ENCODE data around the gene PGAP2. TPM values are rescaled to one million over a fixed set of nuclear protein-coding genes. Genes with fewer than 3 reads are reported as not detected.
A peak's percentile ranks its signal among the peaks of the same experiment; 100 is the strongest.
"Not testable (repeated sequence)": the region's sequence is repeated elsewhere in the genome, so short reads cannot be mapped to it uniquely, and the experiment has no call there.

The PGAP2 gene
- total and polyA plus RNA-seq, 5 donors from 2014 or later = 11.4 to 16.7 (median 13.1) TPM

- peak overlapping the region; percentile 82 to 98 (median 89) for H3K4me3 Mint-ChIP-seq
- H3K4me1 ChIP-seq (ENCODE audit: control insufficient read depth, insufficient read depth, low read length, poor library complexity, severe bottlenecking) = peaks cover 91% of the 10 kb centered on the region
- DNase-seq = peak; percentile 36 to 83 (median 44)
Measured at GRCh38 chr11:3860898-3861393, 52.6 kb downstream of the PGAP2 start.

GRCh38 chr11:3861683-3862082 is 53.3 kb downstream of the PGAP2 start:
- H3K36me3 ChIP-seq (ENCODE audit: control insufficient read depth, insufficient read depth, low read length) = no peaks in the 10 kb centered on the region
- no peaks in the 10 kb centered on the region for H3K9me3 ChIP-seq (ENCODE audit: control insufficient read depth in 2 of 2, low read length in 2 of 2)
- ATAC-seq (ENCODE audit: low read depth in 2 of 2) (no peak), DNase-seq (peak in 1 of 3 donors; percentile 54)
- H3K27me3 ChIP-seq (ENCODE audit: control insufficient read depth, insufficient read depth, low read length) = no peaks in the 10 kb centered on the region
- peak overlapping the region; percentile 72 for H3K27ac ChIP-seq (ENCODE audit: insufficient read depth, low read length, poor library complexity, severe bottlenecking)
- H3K4me3 Mint-ChIP-seq = peak overlapping the region; percentile 53 to 98 (median 84)
- peaks cover 93% of the 10 kb centered on the region for H3K4me1 ChIP-seq (ENCODE audit: control insufficient read depth, insufficient read depth, low read length, poor library complexity, severe bottlenecking)
- peak overlapping the region; percentile 97 for H3K4me3 ChIP-seq (ENCODE audit: low read depth, low read length)
- peaks cover 58 to 97% (median 79%) of the 10 kb centered on the region in 4 donors for H3K4me1 Mint-ChIP-seq
- peaks cover 11% of the 10 kb centered on the region for H3K36me3 Mint-ChIP-seq
- H3K27ac Mint-ChIP-seq = peak overlapping the region; percentile 66 to 91 (median 91)
- no peaks in the 10 kb centered on the region for H3K9me3 Mint-ChIP-seq
- no peaks in the 10 kb centered on the region for H3K27me3 Mint-ChIP-seq

More at GRCh38 chr11:3860898-3861393, 52.6 kb downstream of the PGAP2 start:
- Histone ChIP-seq H3K4me3 (ENCODE audit: low read depth, low read length) (peak overlapping the region; percentile 97), H3K27ac (ENCODE audit: insufficient read depth, low read length, poor library complexity, severe bottlenecking) (peak overlapping the region; percentile 72)
- peak; percentile 78 to 80 for ATAC-seq (ENCODE audit: low read depth in 2 of 2)
- peaks cover 11% of the 10 kb centered on the region for H3K36me3 Mint-ChIP-seq
- H3K27ac Mint-ChIP-seq = peak overlapping the region; percentile 59 to 91 (median 88)
- H3K4me1 Mint-ChIP-seq = peaks cover 56 to 95% (median 76%) of the 10 kb centered on the region in 4 donors
- not testable (repeated sequence) for H3K9me3 ChIP-seq (ENCODE audit: control insufficient read depth in 2 of 2, low read length in 2 of 2); H3K9me3 Mint-ChIP-seq; H3K27me3 Mint-ChIP-seq; H3K36me3 ChIP-seq (ENCODE audit: control insufficient read depth, insufficient read depth, low read length); H3K27me3 ChIP-seq (ENCODE audit: control insufficient read depth, insufficient read depth, low read length)

GRCh38 chr11:3865388-3866193 is 57.2 kb downstream of the PGAP2 start:
- DNase-seq = peak in 1 of 3 donors; percentile 56
- H3K4me3 Mint-ChIP-seq = peak overlapping the region; percentile 59 to 76 (median 69)
- no peaks in the 10 kb centered on the region for H3K27me3 Mint-ChIP-seq
- H3K36me3 Mint-ChIP-seq = peaks cover 16% of the 10 kb centered on the region
- Histone ChIP-seq H3K36me3 (ENCODE audit: control insufficient read depth, insufficient read depth, low read length) (no peaks in the 10 kb centered on the region), H3K27me3 (ENCODE audit: control insufficient read depth, insufficient read depth, low read length) (no peaks in the 10 kb centered on the region), H3K4me1 (ENCODE audit: control insufficient read depth, insufficient read depth, low read length, poor library complexity, severe bottlenecking) (peaks cover 73% of the 10 kb centered on the region), H3K27ac (ENCODE audit: insufficient read depth, low read length, poor library complexity, severe bottlenecking) (peak overlapping the region; percentile 49), H3K4me3 (ENCODE audit: low read depth, low read length) (peak overlapping the region; percentile 51), H3K9me3 (ENCODE audit: control insufficient read depth in 2 of 2, low read length in 2 of 2) (no peaks in the 10 kb centered on the region)
- peak overlapping the region; percentile 82 to 97 (median 91) for H3K27ac Mint-ChIP-seq
- H3K9me3 Mint-ChIP-seq = no peaks in the 10 kb centered on the region
- ATAC-seq (ENCODE audit: low read depth in 2 of 2) = no peak
- peaks cover 57 to 97% (median 81%) of the 10 kb centered on the region in 4 donors for H3K4me1 Mint-ChIP-seq

GRCh38 chr11:3866206-3866605 is 57.8 kb downstream of the PGAP2 start:
- Mint-ChIP-seq H3K36me3 (peaks cover 15% of the 10 kb centered on the region), H3K27me3 (no peaks in the 10 kb centered on the region), H3K4me3 (peak overlapping the region; percentile 45 to 76 (median 69)), H3K27ac (peak overlapping the region; percentile 82 to 97 (median 91)), H3K4me1 (peaks cover 60 to 97% (median 81%) of the 10 kb centered on the region in 4 donors), H3K9me3 (no peaks in the 10 kb centered on the region)
- Histone ChIP-seq H3K36me3 (ENCODE audit: control insufficient read depth, insufficient read depth, low read length) (no peaks in the 10 kb centered on the region), H3K4me1 (ENCODE audit: control insufficient read depth, insufficient read depth, low read length, poor library complexity, severe bottlenecking) (peaks cover 71% of the 10 kb centered on the region), H3K27ac (ENCODE audit: insufficient read depth, low read length, poor library complexity, severe bottlenecking) (peak overlapping the region; percentile 49), H3K4me3 (ENCODE audit: low read depth, low read length) (peak overlapping the region; percentile 51), H3K27me3 (ENCODE audit: control insufficient read depth, insufficient read depth, low read length) (no peaks in the 10 kb centered on the region), H3K9me3 (ENCODE audit: control insufficient read depth in 2 of 2, low read length in 2 of 2) (no peaks in the 10 kb centered on the region)
- ATAC-seq (ENCODE audit: low read depth in 2 of 2) (peak in 1 of 2 donors; percentile 29), DNase-seq (peak in 1 of 3 donors; percentile 23)

- no peaks in the 10 kb centered on the region for H3K27me3 ChIP-seq (ENCODE audit: control insufficient read depth, insufficient read depth, low read length)
- no peaks in the 10 kb centered on the region for H3K36me3 ChIP-seq (ENCODE audit: control insufficient read depth, insufficient read depth, low read length)
- Mint-ChIP-seq H3K27me3 (no peaks in the 10 kb centered on the region), H3K36me3 (peaks cover 20% of the 10 kb centered on the region), H3K4me3 (peak overlapping the region in 3 of 4 donors; percentile 60 to 70 (median 66)), H3K27ac (peak overlapping the region; percentile 62 to 93 (median 91)), H3K9me3 (no peaks in the 10 kb centered on the region), H3K4me1 (peaks cover 66 to 97% (median 82%) of the 10 kb centered on the region in 4 donors)
- DNase-seq = no peak
- H3K9me3 ChIP-seq (ENCODE audit: control insufficient read depth in 2 of 2, low read length in 2 of 2) = no peaks in the 10 kb centered on the region
- H3K4me1 ChIP-seq (ENCODE audit: control insufficient read depth, insufficient read depth, low read length, poor library complexity, severe bottlenecking) = peaks cover 71% of the 10 kb centered on the region
- peak overlapping the region; percentile 20 for H3K4me3 ChIP-seq (ENCODE audit: low read depth, low read length)
- no peak for ATAC-seq (ENCODE audit: low read depth in 2 of 2)
- H3K27ac ChIP-seq (ENCODE audit: insufficient read depth, low read length, poor library complexity, severe bottlenecking) = no peak overlapping the region
Measured at GRCh38 chr11:3866836-3867208, 58.5 kb downstream of the PGAP2 start.

GRCh38 chr11:3867209-3868091 is 59.1 kb downstream of the PGAP2 start:
- Mint-ChIP-seq H3K4me1 (peaks cover 67 to 95% (median 78%) of the 10 kb centered on the region in 4 donors), H3K4me3 (peak overlapping the region in 3 of 4 donors; percentile 60 to 70 (median 66)), H3K36me3 (peaks cover 21% of the 10 kb centered on the region), H3K27ac (peak overlapping the region; percentile 91 to 94 (median 93)), H3K9me3 (no peaks in the 10 kb centered on the region), H3K27me3 (no peaks in the 10 kb centered on the region)
- DNase-seq = peak in 1 of 3 donors; percentile 44
- Histone ChIP-seq H3K9me3 (ENCODE audit: control insufficient read depth in 2 of 2, low read length in 2 of 2) (no peaks in the 10 kb centered on the region), H3K4me1 (ENCODE audit: control insufficient read depth, insufficient read depth, low read length, poor library complexity, severe bottlenecking) (peaks cover 66% of the 10 kb centered on the region), H3K36me3 (ENCODE audit: control insufficient read depth, insufficient read depth, low read length) (no peaks in the 10 kb centered on the region), H3K27me3 (ENCODE audit: control insufficient read depth, insufficient read depth, low read length) (no peaks in the 10 kb centered on the region), H3K4me3 (ENCODE audit: low read depth, low read length) (peak overlapping the region; percentile 20), H3K27ac (ENCODE audit: insufficient read depth, low read length, poor library complexity, severe bottlenecking) (no peak overlapping the region)
- ATAC-seq (ENCODE audit: low read depth in 2 of 2) = peak; percentile 25 to 26

GRCh38 chr11:3873712-3874349 is 65.5 kb downstream of the PGAP2 start:
- Histone ChIP-seq H3K4me3 (ENCODE audit: low read depth, low read length) (no peak overlapping the region), H3K9me3 (ENCODE audit: control insufficient read depth in 2 of 2, low read length in 2 of 2) (no peaks in the 10 kb centered on the region), H3K27ac (ENCODE audit: insufficient read depth, low read length, poor library complexity, severe bottlenecking) (no peak overlapping the region), H3K4me1 (ENCODE audit: control insufficient read depth, insufficient read depth, low read length, poor library complexity, severe bottlenecking) (peaks cover 58% of the 10 kb centered on the region), H3K36me3 (ENCODE audit: control insufficient read depth, insufficient read depth, low read length) (no peaks in the 10 kb centered on the region), H3K27me3 (ENCODE audit: control insufficient read depth, insufficient read depth, low read length) (no peaks in the 10 kb centered on the region)
- Mint-ChIP-seq H3K27me3 (no peaks in the 10 kb centered on the region), H3K36me3 (peaks cover 17% of the 10 kb centered on the region), H3K4me1 (peaks cover 36 to 87% (median 74%) of the 10 kb centered on the region in 4 donors), H3K27ac (peak overlapping the region; percentile 61 to 74 (median 66)), H3K4me3 (peak overlapping the region in 1 of 4 donors; percentile 17), H3K9me3 (no peaks in the 10 kb centered on the region)
- ATAC-seq (ENCODE audit: low read depth in 2 of 2) (no peak), DNase-seq (no peak)
